Mucosa of rectum (tissue), 2 donors: ENCODE results near the gene ZNHIT6.

ENCODE experiments used
- H3K27ac ChIP-seq, 2 donors: one replicate each; pipeline ENCODE4 v1.7.0; 2013; ENCODE audit warnings: inconsistent platforms in 2 of 2, low read depth in 2 of 2, low read length in 2 of 2
- H3K27me3 ChIP-seq, 2 donors: one replicate each; pipeline ENCODE4 v1.7.0; 2013; ENCODE audit warnings: low read length in 2 of 2; ENCODE audit not compliant: control insufficient read depth in 2 of 2, insufficient read depth in 2 of 2
- H3K36me3 ChIP-seq, 2 donors: one replicate each; pipeline ENCODE4 v1.7.0; 2013; ENCODE audit warnings: low read length in 2 of 2; ENCODE audit not compliant: control insufficient read depth in 2 of 2, insufficient read depth in 2 of 2
- H3K4me1 ChIP-seq, 2 donors: one replicate each; pipeline ENCODE4 v1.7.0; 2013; ENCODE audit warnings: low read length in 2 of 2, mild to moderate bottlenecking in 1 of 2; ENCODE audit not compliant: control insufficient read depth in 2 of 2, insufficient read depth in 2 of 2
- H3K4me3 ChIP-seq, 2 donors: one replicate each; pipeline ENCODE4 v1.7.0; 2013; ENCODE audit warnings: low read length in 2 of 2
- H3K9ac ChIP-seq, 2 donors: one replicate each; pipeline ENCODE4 v1.7.0; 2013; ENCODE audit warnings: low read length in 2 of 2, low read depth in 1 of 2, mild to moderate bottlenecking in 1 of 2
- H3K9me3 ChIP-seq, 2 donors: one replicate each; pipeline ENCODE4 v1.7.0; 2013; ENCODE audit warnings: low read length in 2 of 2; ENCODE audit not compliant: control insufficient read depth in 2 of 2
- donor health status: healthy.
- donor health status: Normal muscosa, but diverticular disease.

ZNHIT6 gene

DNA sequence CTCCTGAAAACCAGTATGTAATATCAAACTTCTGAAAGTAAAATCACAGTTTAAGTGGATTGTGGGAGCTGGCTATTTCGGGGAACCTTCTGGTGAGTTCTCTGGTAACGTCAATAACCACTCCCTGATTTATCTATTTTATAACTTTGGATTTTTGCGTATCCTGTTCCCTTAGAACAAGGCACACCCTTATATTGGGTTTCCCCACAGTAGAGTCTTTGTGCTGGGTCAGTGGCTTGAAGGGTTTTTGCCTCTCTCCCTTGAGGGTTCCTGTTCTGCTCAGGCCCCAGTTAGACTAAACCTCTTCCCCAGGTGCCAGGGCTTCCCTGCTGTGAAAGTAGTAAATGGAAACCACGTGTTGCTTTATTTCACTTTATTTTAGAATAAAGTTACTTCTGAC, 106.3 kb downstream of the ZNHIT6 start:
- no peak overlapping the region for H3K9ac ChIP-seq

DNA sequence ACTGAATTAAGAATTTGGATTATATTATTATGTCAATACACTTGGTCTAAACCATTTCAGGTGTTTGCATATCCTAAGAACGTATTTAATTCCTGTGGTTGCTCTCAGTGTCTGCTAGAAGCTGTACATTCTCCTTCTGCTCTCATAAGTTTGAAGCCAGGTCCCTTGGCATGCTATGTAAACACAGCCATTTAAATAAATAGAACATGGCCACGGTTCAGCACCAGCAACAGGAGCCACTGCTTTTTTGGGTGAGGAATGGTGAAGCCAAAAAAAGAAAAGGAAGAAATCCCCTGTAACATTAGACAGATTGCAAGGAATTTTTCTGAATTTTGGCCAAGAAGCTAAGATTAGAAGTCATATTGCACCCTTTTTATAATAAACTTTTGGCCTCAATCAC, 108.6 kb downstream of the ZNHIT6 start:
- Histone ChIP-seq H3K36me3 (no peaks in the 10 kb centered on the region), H3K27me3 (no peaks in the 10 kb centered on the region), H3K27ac (no peak overlapping the region), H3K9ac (no peak overlapping the region), H3K4me3 (no peak overlapping the region), H3K9me3 (no peaks in the 10 kb centered on the region), H3K4me1 (no peaks in the 10 kb centered on the region)

More for the DNA sequence above, 106.3 kb downstream of the ZNHIT6 start:
- Histone ChIP-seq H3K4me3 (no peak overlapping the region), H3K9me3 (no peaks in the 10 kb centered on the region), H3K27ac (no peak overlapping the region), H3K36me3 (no peaks in the 10 kb centered on the region), H3K4me1 (peaks cover 0 to 5% of the 10 kb centered on the region in 2 donors), H3K27me3 (no peaks in the 10 kb centered on the region)
